Small intestine (tissue), 7 donors: Measurements from ENCODE around the gene BPIFB3. TPM values are rescaled to one million over a fixed set of nuclear protein-coding genes. Genes with fewer than 3 reads are reported as not detected.

Source experiments
- DNase-seq, 2 donors: peaks; one replicate each; pipeline versions ENCODE4 v3.0.0 to v3.0.0-alpha.2; 2013
- FAIRE-seq: peaks from 2 replicates; lab custom pipeline; 2012; peaks lifted over from hg19 to GRCh38; lab: Jason Lieb, UNC
- H3K27ac ChIP-seq, 3 donors: one replicate each; pipeline ENCODE4 v1.5.1; 2013; ENCODE audit warnings: low read length in 2 of 3, mild to moderate bottlenecking in 2 of 3, control low read depth in 1 of 3, inconsistent platforms in 1 of 3, low read depth in 1 of 3, moderate library complexity in 1 of 3
- H3K27me3 ChIP-seq, 3 donors: one replicate each; pipeline ENCODE4 v1.6.1; 2013; ENCODE audit warnings: low read length in 3 of 3, inconsistent platforms in 1 of 3; ENCODE audit not compliant: control insufficient read depth in 3 of 3, insufficient read depth in 3 of 3
- H3K36me3 ChIP-seq, 3 donors: one replicate each; pipeline ENCODE4 v1.6.1; 2013; ENCODE audit warnings: low read length in 3 of 3, inconsistent platforms in 1 of 3, low read depth in 1 of 3, mild to moderate bottlenecking in 1 of 3, moderate library complexity in 1 of 3; ENCODE audit not compliant: control insufficient read depth in 3 of 3, insufficient read depth in 2 of 3
- H3K4me1 ChIP-seq, 3 donors: one replicate each; pipeline ENCODE4 v1.6.1; 2013; ENCODE audit warnings: low read length in 2 of 3, inconsistent platforms in 1 of 3, low read depth in 1 of 3, mild to moderate bottlenecking in 1 of 3, moderate library complexity in 1 of 3; ENCODE audit not compliant: control insufficient read depth in 3 of 3, insufficient read depth in 2 of 3
- H3K4me3 ChIP-seq, 3 donors: one replicate each; pipeline ENCODE4 v1.5.1; 2013; ENCODE audit warnings: low read length in 3 of 3, control low read depth in 1 of 3, inconsistent platforms in 1 of 3, low read depth in 1 of 3, mild to moderate bottlenecking in 1 of 3, moderate library complexity in 1 of 3
- H3K9me3 ChIP-seq, 2 donors: one replicate each; pipeline ENCODE4 v1.6.1; 2013; ENCODE audit warnings: low read depth in 1 of 2, low read length in 1 of 2; ENCODE audit not compliant: control insufficient read depth in 2 of 2, insufficient read depth in 1 of 2
- WGBS, 3 donors: extraction: QIAGEN DNeasy Blood & Tissue Kit; methylation state at CpG; one replicate each; pipeline ENCODE4 v1.1.7; 2013; 5-methylcytosine and 5-hydroxymethylcytosine counted together
- polyA plus RNA-seq, 4 donors: library from polyadenylated mRNA; stranded (reverse) in 3 of 4; unstranded in 1 of 4; fragments of 200-250 nt in 3 of 4; fragments of 120-200 nt in 1 of 4; gene quantifications; one replicate each; pipeline versions ENCODE4 v1.2.1 to v1.2.3, GENCODE V29; 2013
- donor health status: healthy with polysubstance abuse.
- donor health status: control.
- donor health status: control.
- donor health status: Bipolar disorder and iron deficiency.
- donor health status: healthy.

Gene BPIFB3
- polyA plus RNA-seq, 4 donors: not detected

- WGBS, 3 donors: 64 to 73% (median 67%) methylated on average over 3 of the region's 3 CpGs
- H3K9me3 ChIP-seq: peaks cover 0 to 20% of the 10 kb centered on the region in 2 donors
- no peak overlapping the region for H3K4me3 ChIP-seq
- no peaks in the 10 kb centered on the region for H3K36me3 ChIP-seq
- H3K27me3 ChIP-seq: no peaks in the 10 kb centered on the region
- no peaks in the 10 kb centered on the region for H3K4me1 ChIP-seq
- no peak for DNase-seq
- no peak overlapping the region for H3K27ac ChIP-seq
- FAIRE-seq: no peak
These were observed 7.3 kb upstream of the BPIFB3 start for GRCh38 chr20:33046412-33046811.

- FAIRE-seq (no peak), DNase-seq (no peak)
- H3K4me3 ChIP-seq: no peak overlapping the region
- H3K27me3 ChIP-seq: no peaks in the 10 kb centered on the region
- WGBS, 3 donors: 69 to 88% (median 86%) methylated on average over 4 of the region's 4 CpGs
- no peaks in the 10 kb centered on the region for H3K9me3 ChIP-seq
- H3K27ac ChIP-seq: no peak overlapping the region
- H3K36me3 ChIP-seq: no peaks in the 10 kb centered on the region
- no peaks in the 10 kb centered on the region for H3K4me1 ChIP-seq
These were observed 2.4 kb upstream of the BPIFB3 start for GRCh38 chr20:33051333-33051732.

- DNase-seq: no peak
- Histone ChIP-seq H3K27me3 (no peaks in the 10 kb centered on the region), H3K9me3 (no peaks in the 10 kb centered on the region), H3K4me1 (no peaks in the 10 kb centered on the region), H3K27ac (no peak overlapping the region), H3K36me3 (no peaks in the 10 kb centered on the region), H3K4me3 (no peak overlapping the region)
- 66 to 76% (median 69%) methylated on average over 7 of the region's 7 CpGs for WGBS, 3 donors
- FAIRE-seq: no peak
These were observed 678 bp downstream of the BPIFB3 start for GRCh38 chr20:33054381-33054780.

- Histone ChIP-seq H3K36me3 (no peaks in the 10 kb centered on the region), H3K27ac (no peak overlapping the region), H3K27me3 (no peaks in the 10 kb centered on the region), H3K4me3 (no peak overlapping the region), H3K4me1 (no peaks in the 10 kb centered on the region), H3K9me3 (no peaks in the 10 kb centered on the region)
- FAIRE-seq (no peak), DNase-seq (no peak)
- WGBS, 3 donors: 70 to 80% (median 72%) methylated on average over 2 of the region's 2 CpGs
These were observed 1.1 kb downstream of the BPIFB3 start for GRCh38 chr20:33054791-33055190.

GRCh38 chr20:33059136-33059535, 5.4 kb downstream of the BPIFB3 start:
- Histone ChIP-seq H3K36me3 (no peaks in the 10 kb centered on the region), H3K4me1 (no peaks in the 10 kb centered on the region), H3K27me3 (no peaks in the 10 kb centered on the region), H3K9me3 (no peaks in the 10 kb centered on the region), H3K27ac (no peak overlapping the region), H3K4me3 (no peak overlapping the region)
- FAIRE-seq: no peak
- DNase-seq: no peak
- WGBS, 3 donors: 64 to 77% (median 67%) methylated on average over 6 to 7 of the region's 7 CpGs

GRCh38 chr20:33059741-33060390, 6.2 kb downstream of the BPIFB3 start:
- Histone ChIP-seq H3K36me3 (no peaks in the 10 kb centered on the region), H3K27me3 (no peaks in the 10 kb centered on the region), H3K27ac (no peak overlapping the region), H3K4me3 (no peak overlapping the region), H3K4me1 (no peaks in the 10 kb centered on the region), H3K9me3 (no peaks in the 10 kb centered on the region)
- 81 to 89% (median 82%) methylated on average over 21 to 22 of the region's 22 CpGs for WGBS, 3 donors
- FAIRE-seq (no peak), DNase-seq (no peak)

- H3K4me1 ChIP-seq: no peaks in the 10 kb centered on the region
- no peaks in the 10 kb centered on the region for H3K36me3 ChIP-seq
- H3K27ac ChIP-seq: no peak overlapping the region
- 80 to 89% (median 84%) methylated on average over 14 of the region's 14 CpGs for WGBS, 3 donors
- no peaks in the 10 kb centered on the region for H3K27me3 ChIP-seq
- H3K4me3 ChIP-seq: no peak overlapping the region
- H3K9me3 ChIP-seq: no peaks in the 10 kb centered on the region
- DNase-seq: no peak
- FAIRE-seq: no peak
These were observed 7.9 kb downstream of the BPIFB3 start for GRCh38 chr20:33061658-33062028.

- Histone ChIP-seq H3K4me1 (no peaks in the 10 kb centered on the region), H3K4me3 (no peak overlapping the region), H3K27ac (no peak overlapping the region), H3K27me3 (no peaks in the 10 kb centered on the region), H3K36me3 (no peaks in the 10 kb centered on the region), H3K9me3 (no peaks in the 10 kb centered on the region)
- WGBS, 3 donors: 52 to 64% (median 60%) methylated on average over 9 of the region's 9 CpGs
- no peak for DNase-seq
- FAIRE-seq: no peak
These were observed 8.6 kb downstream of the BPIFB3 start for GRCh38 chr20:33062105-33062824.
